Activated T-helper 2 cell treated with anti-CD3 and anti-CD28 coated beads, Interferon-gamma antibody, Interleukin-2, Interleukin-4, amounts not matched to agents 10 μg/mL and 5 μg/mL and 100 μg/mL, durations not matched to agents 14 hours and 24 hours and 36 hours (primary cell): ENCODE measurements around the gene CDKN1C. TPM values are rescaled to one million over a fixed set of nuclear protein-coding genes. Genes with fewer than 3 reads are reported as not detected.

Experiments used
- DNase-seq: peaks from one replicate; pipeline ENCODE4 v3.0.0; 2021; ENCODE audit warnings: low spot score
- H3K27ac Mint-ChIP-seq: one replicate; pipeline ENCODE4 v1.8.0; 2021; ENCODE audit warnings: mixed read lengths
- H3K27me3 Mint-ChIP-seq: one replicate; pipeline ENCODE4 v1.8.0; 2021; ENCODE audit warnings: low read depth, mixed read lengths
- H3K36me3 Mint-ChIP-seq: one replicate; pipeline ENCODE4 v1.8.0; 2021; ENCODE audit warnings: low read depth, mixed read lengths
- H3K4me1 Mint-ChIP-seq: one replicate; pipeline ENCODE4 v1.8.0; 2021; ENCODE audit warnings: low read depth, mixed read lengths
- H3K4me3 Mint-ChIP-seq: one replicate; pipeline ENCODE4 v1.8.0; 2021; ENCODE audit warnings: low read depth, mild to moderate bottlenecking, moderate library complexity, mixed read lengths
- H3K9me3 Mint-ChIP-seq: one replicate; pipeline ENCODE4 v1.8.0; 2021; ENCODE audit warnings: mixed read lengths
- intact Hi-C: fragments of 100-400 bp; cut with micrococcal nuclease; formaldehyde crosslinking; loops from one replicate; pipeline ENCODE4 v1.15.1; 2023
- total RNA-seq: library from RNA; stranded (reverse); gene quantifications from 2 replicates; pipeline ENCODE4 v1.2.3, GENCODE V29; 2022

The CDKN1C gene
- total RNA-seq, 1 donor from 2014 or later: 1.7 TPM

GRCh38 chr11:2835751-2836150 lies 49.8 kb downstream of the CDKN1C start:
- no peaks in the 10 kb centered on the region for H3K27me3 Mint-ChIP-seq
- no peaks in the 10 kb centered on the region for H3K36me3 Mint-ChIP-seq
- no peaks in the 10 kb centered on the region for H3K4me1 Mint-ChIP-seq
- no peaks in the 10 kb centered on the region for H3K9me3 Mint-ChIP-seq
- DNase-seq: no peak
- no peak overlapping the region for H3K27ac Mint-ChIP-seq
- intact Hi-C loops: no loop called here
- H3K4me3 Mint-ChIP-seq: no peak overlapping the region

- intact Hi-C loops: no loop called here
- H3K9me3 Mint-ChIP-seq: no peaks in the 10 kb centered on the region
- no peaks in the 10 kb centered on the region for H3K36me3 Mint-ChIP-seq
- H3K27me3 Mint-ChIP-seq: no peaks in the 10 kb centered on the region
- H3K4me1 Mint-ChIP-seq: no peaks in the 10 kb centered on the region
- DNase-seq: no peak
- H3K27ac Mint-ChIP-seq: no peak overlapping the region
- H3K4me3 Mint-ChIP-seq: no peak overlapping the region
Measured at GRCh38 chr11:2835296-2835695, 50.3 kb downstream of the CDKN1C start.

GRCh38 chr11:2834503-2835273 lies 50.9 kb downstream of the CDKN1C start:
- Mint-ChIP-seq H3K36me3 (no peaks in the 10 kb centered on the region), H3K27ac (no peak overlapping the region), H3K9me3 (peaks cover under 1% of the 10 kb centered on the region), H3K4me1 (no peaks in the 10 kb centered on the region), H3K4me3 (no peak overlapping the region), H3K27me3 (no peaks in the 10 kb centered on the region)
- intact Hi-C loops: no loop called here
- DNase-seq: no peak

- Mint-ChIP-seq H3K9me3 (peaks cover 8% of the 10 kb centered on the region), H3K4me1 (no peaks in the 10 kb centered on the region), H3K27ac (no peak overlapping the region), H3K4me3 (no peak overlapping the region), H3K27me3 (no peaks in the 10 kb centered on the region), H3K36me3 (no peaks in the 10 kb centered on the region)
- no peak for DNase-seq
- intact Hi-C loops: no loop called here
Measured at GRCh38 chr11:2833716-2834502, 51.7 kb downstream of the CDKN1C start.

Other genes with a start within 250 kb of the CDKN1C start
- gene KCNQ1OT1, start 185.8 kb downstream of the CDKN1C start, total RNA-seq: 0.68 and 0.74 TPM in 2 replicates
- gene PHLDA2, start 43.6 kb upstream of the CDKN1C start, total RNA-seq: 34.5 and 34.7 TPM in 2 replicates
- 267 and 286 TPM in 2 replicates for gene NAP1L4, start 106.6 kb upstream of the CDKN1C start, total RNA-seq
- gene CARS1, start 171.6 kb upstream of the CDKN1C start, total RNA-seq: 46.4 and 51.8 TPM in 2 replicates